NCI-H1417 (cell line): ENCODE measurements around the gene TMEM45A.
"Not testable (repeated sequence)": the region's sequence is repeated elsewhere in the genome, so short reads cannot be mapped to it uniquely, and the experiment has no call there.

Experiments used
- DNase-seq, 3 experiments: peaks; one replicate each; lab custom pipeline; 2025; lab: John Stamatoyannopoulos, UW

TMEM45A gene, protein sequence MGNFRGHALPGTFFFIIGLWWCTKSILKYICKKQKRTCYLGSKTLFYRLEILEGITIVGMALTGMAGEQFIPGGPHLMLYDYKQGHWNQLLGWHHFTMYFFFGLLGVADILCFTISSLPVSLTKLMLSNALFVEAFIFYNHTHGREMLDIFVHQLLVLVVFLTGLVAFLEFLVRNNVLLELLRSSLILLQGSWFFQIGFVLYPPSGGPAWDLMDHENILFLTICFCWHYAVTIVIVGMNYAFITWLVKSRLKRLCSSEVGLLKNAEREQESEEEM

DNA sequence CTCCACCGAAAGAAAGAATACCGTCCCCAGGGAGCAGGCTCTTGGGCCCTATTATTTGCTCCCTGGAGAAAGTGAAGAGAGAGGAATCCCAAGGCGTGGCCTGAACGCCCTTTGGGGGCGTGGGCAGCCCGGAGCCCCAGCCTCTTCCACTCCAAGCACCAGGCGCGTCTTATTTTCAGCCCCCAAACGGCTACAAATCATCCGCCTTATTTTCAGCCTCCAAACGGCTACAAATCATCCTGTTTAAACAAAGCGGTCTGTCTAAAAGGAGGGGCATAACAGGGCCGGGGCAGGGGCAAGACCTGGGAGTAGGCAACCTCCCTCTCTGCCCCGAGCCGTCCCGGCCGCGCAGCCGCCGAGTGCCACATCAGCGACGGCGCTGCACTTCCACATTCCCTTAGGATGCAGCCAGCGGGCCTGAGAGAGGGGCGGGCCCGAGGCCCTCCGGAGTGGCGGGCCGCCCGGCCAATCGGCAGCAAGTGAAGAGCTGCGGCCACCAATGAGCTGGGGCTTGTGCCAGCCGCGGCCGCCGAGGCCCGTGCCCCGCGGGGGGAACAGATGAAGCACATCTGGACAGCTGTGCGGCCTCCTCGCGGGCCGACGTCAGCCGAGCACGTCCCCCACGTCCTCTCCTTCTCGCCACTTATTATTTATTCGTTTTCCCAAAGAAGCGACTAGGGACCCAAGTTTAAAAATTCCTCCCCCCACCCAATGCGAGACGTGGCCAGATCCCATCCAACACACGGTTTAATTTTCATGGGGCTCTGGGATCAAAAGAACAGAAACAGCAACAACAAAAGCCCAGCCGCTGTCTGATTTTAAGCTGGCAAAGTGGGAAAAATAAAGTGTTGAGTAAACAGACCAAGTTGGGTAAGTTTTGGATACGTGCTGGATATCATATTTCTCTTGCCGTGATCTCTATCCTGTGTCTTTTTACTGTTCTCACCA lies at the start of gene TMEM45A:
TSS of gene TMEM45A (plus strand) at position 561 of the 948 bp plus-strand sequence. CDS start 62,593 bp downstream, outside the sequence.
- DNase-seq, result peak; percentile 91 to 96 (median 95)

DNA sequence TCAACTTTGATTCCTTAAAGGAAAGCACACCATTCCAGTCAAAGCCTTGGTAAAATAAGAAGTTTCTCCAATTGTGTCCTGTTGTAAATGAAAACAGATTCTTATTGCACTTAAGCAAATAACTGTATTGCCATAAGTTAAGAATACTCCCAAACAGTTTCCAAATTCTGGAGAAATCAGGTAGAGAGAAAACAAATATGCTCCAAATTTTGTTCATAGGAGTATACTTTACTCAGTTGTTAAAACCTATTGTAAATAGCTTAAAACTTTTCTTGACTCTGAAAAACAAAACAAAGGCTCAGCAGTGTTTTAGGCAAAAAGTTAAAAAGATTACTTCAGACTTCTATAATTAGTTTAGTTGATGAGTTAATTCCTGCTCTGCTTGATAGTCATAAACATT lies 48.7 kb upstream of the TMEM45A start:
- DNase-seq, result no peak

DNA sequence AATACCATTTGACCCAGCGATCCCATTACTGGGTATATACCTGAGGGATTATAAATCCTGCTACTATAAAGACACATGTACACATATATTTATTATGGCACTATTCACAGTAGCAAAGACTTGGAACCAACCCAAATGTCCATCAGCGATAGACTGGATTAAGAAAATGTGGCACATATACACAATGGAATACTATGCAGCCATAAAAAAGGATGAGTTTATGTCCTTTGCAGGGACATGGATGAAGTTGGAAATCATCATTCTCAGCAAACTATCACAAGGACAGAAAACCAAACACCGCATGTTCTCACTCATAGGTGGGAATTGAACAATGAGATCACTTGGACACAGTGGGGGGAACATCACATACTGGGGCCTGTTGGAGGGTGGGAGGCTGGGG lies 45.4 kb upstream of the TMEM45A start:
- DNase-seq, result not testable (repeated sequence)

DNA sequence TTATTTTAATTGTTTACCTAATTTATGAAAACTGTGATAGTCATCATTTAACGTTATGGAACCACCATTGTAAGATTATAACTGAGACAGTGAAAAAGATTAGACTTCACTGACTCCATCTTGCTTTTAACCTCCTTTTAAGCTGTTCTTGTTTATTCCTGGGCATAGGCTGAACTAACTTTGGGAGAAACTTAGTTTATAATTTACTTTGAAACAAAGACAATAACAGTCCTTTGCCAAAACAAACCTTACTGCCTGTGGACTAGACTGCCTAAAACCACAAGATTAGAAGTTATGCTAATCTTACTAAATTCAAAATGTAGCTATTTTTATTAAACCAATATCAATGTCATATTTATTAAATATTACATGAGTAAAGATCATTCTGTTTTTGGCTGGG lies 44.3 kb upstream of the TMEM45A start:
- no peak for DNase-seq

DNA sequence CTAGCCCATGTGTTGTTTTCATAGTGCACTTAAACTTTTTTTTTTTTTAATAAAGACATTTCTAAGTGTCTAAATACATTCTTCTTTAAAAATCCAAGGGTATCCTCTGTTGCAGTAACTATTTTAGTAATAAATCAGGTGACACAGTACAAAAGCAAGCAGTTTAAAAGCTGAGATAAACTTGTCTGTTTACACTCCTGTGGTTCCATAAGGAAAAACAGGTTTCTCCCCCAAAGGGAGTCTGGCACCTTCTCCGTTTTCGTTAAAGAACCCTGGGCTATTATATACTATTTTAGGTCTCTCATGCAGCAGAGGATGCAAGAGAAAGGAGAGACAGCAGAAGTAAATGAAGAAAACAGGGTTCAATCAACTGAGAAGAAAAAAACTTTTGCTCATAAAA lies 43.2 kb upstream of the TMEM45A start:
- no peak for DNase-seq

DNA sequence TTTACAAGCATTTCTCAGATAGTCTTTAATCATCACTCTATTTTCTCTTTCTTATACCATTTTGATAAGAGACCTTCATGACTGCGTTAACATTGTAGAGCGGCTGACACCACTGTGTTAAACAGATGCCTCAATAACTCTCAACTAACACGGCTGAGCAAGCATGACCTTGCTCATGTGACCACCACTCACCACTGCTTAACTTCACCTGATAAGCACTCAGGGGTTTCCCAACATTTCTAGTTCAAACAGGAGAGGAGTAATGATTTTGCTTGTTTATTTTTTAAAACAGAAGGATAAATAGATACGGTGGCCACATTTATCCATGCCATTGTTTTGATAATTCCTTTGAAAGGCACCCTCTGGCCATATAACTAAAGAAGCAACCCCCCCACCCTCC lies 37.7 kb upstream of the TMEM45A start:
- DNase-seq, result peak in 1 of 3 experiments; percentile 23

DNA sequence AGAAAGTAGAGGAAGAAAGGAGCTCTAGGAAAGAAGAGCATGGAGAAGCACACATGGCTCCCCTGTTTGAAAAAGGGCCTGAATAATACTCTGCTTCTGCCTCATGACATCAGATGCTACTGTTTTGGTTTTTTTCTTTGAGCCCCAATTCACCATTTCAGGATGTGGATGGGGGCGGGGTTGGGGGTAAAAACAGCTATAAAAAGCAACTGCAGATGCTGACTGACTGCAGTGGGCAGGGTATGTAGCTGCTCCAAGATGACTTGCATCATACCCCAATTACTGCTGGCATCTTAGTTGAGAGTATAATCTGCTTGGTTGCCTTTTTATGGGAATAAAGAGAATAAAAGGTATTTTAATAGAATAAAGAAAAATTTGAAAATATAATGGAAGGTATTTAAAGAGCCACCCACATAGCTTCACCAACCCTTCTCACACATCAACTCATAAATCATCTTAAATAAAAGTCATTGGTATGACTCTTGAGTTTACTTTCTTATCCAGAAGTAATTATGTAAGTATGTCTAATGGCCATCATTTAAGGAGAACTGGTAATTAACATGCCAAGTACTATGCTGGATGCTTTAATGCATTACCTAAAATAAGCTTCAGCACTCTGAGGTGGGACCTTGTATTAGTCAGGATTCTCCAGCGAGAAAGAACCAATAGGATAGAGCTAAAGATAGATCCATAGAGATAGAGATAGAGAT lies 36.4 kb upstream of the TMEM45A start:
- DNase-seq, result no peak

DNA sequence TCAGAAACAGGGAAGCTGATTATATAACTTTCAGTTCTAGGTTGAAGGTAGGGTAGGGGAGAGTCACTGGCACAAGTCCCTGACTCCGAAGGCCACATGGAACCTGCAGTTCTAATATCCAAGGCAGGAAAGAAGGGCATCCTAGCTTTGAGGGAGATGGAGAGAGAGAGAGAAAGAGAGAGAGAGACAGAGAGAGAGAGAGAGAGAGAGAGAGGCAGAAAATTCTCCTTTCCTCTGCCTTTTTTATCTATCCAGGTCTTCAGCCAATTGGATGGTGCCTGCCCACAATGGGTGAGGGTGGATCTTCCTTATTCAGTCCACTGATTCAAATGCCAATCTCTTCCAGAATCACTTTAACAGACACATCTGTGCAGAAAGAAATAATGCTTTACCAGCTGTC lies 35.7 kb upstream of the TMEM45A start:
- no peak for DNase-seq

DNA sequence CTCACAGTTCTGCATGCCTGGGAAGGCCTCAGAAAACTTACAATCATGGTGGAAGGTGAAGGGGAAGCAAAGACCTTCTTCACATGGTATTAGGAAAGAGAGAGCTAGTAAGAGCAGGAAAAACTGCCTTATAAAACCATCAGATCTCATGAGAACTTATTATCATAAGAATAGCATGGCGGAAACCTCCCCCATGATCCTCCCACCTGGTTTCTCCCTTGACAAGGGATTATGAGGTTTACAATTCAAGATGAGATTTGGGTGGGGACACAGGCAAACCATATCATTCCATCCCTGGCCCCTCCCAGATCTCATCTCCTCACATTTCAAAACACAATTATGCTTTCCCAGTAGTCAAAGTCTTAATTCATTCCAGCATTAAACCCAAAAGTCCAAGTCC lies 34.6 kb upstream of the TMEM45A start:
- no peak for DNase-seq

DNA sequence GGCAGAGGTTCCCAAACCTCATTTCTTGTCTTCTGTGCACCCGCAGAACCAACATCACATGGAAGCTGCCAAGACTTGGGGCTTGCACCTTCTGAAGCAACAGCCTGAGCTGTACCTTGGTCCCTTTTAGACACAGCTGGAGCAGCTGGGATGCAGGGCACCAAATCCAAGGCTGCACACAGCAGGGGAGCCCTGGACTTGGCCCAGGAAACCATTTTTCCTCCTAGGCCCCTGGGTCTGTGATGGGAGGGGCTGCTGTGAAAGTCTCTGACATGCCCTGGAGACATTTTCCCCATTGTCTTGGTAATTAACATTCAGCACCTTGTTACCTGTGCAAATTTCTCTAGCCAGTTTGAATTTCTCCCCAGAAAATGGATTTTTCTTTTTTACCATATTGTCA lies 33.6 kb upstream of the TMEM45A start:
- no peak for DNase-seq

DNA sequence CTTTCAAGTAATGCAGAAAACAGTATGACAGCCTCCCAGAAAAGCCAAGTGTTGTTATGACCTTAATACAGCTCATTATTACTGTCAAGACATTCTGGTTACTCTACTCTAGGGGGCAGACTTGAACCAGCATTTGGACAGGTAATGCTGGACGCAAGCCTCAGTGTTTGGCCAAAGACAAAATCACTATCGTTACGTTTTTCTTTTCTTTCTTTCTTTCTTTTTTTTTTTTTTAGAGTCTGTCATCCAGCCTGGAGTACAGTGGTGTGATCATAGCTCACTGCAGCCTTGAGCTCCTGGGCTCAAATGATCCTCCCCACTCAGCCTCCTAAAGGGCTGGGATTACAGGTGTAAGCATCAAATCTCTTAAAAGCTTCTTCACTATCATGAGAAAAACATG lies 29.4 kb upstream of the TMEM45A start:
- peak; percentile 31 to 77 (median 56) for DNase-seq

DNA sequence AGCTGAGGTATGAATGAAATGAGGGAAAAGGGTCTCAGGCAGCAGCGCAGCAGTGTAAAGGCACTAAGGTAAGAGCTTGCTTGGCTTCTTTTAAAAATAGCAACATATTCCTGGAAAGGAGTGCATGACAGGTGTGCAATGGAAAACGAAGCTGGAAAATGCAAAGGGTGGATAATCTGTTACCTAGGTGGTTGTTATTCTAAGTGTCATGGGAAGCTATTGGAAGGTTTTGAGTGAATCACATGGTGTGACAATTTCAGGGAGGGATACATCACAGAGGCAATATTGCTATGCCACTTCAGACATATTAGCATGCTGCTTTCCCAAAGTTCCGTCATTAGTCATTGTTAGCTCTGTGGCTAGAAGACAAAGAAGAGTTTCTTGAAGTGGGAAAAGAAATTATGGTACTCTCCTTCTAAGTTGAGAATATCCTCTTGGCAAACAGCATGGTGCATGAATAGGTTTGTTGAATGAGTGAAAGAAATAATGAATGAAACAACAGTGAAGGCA lies 28.7 kb upstream of the TMEM45A start:
- peak in 1 of 3 experiments; percentile 15 for DNase-seq

DNA sequence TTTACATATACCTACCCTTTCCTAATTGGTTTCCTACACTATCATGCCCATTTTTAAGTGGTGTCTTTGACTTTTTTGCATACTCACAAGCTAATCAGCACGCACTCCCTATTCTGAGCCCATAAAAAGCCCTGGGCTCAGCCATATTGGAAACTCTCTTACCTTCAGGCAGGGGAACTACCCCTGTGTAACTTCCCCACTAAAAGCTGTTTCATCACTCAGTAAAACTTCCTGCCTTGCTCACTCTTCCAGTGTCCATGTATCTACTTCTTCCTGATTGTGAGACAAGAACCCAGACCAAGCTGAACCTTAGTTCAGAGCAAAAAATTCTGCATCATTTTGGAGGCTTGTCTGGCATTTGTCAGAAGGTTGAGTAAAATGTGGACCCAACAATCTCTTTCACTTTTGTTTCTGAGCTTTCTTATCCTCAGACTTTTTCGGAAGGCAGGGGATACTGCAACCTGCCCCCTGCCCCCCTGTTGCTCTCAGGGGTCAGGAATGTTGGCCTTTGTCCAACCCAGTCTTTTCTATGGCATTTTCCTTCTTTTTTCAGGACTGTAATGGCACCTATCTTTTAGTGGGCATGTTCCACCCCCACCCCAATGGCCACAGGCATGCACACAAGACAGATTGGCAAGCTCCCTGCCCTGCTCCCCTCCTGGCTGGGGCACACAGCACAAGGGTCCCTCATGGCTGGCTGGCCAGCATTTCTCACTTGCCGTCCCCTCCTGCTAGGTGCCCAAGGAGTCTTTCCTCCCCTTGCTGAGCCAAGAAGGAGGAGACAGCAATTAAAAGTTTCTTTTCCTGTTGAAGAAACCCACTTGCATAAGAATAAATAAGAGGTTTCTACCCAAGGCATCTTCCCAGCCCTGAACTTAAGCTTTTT lies 26.3 kb upstream of the TMEM45A start:
- DNase-seq, result no peak

DNA sequence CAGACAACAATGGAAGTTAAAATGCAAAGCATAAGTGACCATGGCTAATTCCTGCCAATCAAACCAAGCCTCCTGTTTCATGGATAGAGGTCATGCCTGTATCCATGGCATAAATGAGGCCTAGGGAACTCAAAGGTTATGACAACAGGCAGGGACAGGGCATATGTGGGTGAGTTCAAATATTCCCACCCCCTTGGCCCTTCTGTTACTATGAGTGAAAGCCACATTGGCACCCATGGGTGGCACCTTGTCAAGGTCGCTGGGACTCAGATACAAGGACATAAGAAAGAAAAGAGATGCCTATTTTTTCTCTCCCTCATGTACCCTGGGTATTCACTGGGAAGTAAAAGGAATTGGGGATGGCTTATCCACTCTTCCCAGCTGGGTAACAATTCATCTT lies 25.3 kb upstream of the TMEM45A start:
- no peak for DNase-seq

DNA sequence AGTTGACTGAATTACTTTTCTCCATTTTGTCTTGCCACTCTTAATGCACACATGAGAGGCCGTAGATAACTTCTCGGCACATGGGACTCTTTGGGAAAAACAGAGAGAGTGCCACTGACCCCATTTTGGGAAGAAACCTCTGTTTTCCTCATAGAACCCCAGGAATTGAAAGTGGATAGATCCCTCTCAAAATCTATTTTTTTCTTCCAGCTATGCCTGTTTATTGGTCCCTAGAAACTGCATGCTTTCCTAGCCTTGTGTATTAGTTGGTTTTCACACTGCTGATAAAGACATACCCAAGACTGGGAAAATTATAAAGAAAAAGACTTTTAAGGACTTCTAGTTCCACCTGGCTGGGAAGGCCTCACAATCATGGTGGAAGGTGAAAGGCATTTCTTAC lies 23.7 kb upstream of the TMEM45A start:
- no peak for DNase-seq

DNA sequence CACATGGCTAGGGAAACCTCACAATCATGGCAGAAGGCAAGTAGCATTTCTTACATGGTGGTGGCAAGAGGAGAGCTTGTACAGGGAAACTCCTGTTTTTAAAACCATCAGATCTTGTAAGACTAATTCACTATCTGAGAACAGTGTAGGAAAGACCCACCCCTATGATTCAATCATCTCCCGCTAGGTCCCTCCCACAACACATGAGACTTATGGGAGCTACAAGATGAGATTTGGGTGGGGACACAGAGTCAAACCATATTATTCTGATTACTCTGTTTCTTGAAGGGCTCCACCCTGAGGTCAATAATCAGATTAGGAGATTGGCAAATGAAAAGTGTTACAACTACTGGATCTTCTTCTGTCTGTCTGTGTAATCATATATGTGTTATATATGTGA lies 21.5 kb upstream of the TMEM45A start:
- DNase-seq, result no peak

DNA sequence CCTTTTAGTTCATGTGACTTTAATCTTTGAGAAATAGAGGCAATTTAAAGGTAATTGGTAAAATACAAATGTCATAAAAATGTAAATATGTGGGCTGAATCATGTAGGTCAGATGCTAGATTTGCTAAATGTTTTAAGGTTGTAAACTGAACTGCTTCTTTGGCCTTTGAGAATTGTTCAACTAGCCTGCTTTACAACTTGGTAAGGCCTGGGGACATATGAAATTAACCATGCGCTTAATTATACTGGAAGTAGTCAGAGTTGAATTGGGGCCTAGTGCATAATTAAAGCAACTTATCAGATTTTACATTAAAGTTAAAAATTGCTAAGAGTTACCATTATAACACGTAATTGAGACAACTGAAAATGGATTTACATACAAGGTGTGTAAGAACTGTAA lies 21.0 kb upstream of the TMEM45A start:
- DNase-seq, result no peak

DNA sequence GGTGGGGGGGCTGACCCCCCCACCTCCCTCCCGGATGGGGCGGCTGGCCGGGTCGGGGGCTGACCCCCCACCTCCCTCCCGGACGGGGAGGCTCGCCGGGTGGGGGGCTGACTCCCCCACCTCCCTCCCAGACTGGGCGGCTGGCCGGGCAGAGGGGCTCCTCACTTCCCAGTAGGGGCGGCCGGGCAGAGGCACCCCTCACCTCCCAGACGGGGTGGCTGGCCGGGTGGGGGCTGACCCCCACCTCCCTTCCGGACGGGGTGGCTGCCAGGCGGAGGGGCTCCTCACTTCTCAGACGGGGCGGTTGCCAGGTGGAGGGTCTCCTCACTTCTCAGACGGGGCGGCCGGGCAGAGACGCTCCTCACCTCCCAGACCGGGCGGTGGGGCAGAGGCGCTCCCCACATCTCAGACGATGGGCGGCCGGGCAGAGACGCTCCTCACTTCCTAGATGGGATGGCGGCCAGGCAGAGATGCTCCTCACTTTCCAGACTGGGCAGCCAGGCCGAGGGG lies 14.5 kb upstream of the TMEM45A start:
- DNase-seq, result not testable (repeated sequence)

DNA sequence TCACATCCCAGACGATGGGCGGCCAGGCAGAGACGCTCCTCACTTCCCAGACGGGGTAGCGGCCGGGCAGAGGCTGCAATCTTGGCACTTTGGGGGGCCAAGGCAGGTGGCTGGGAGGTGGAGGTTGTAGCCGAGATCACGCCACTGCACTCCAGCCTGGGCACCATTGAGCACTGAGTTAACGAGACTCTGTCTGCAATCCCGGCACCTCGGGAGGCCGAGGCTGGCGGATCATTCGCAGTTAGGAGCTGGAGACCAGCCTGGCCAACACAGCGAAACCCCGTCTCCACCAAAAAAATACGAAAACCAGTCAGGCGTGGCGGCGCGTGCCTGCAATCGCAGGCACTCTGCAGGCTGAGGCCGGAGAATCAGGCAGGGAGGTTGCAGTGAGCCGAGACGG lies 13.9 kb upstream of the TMEM45A start:
- not testable (repeated sequence) for DNase-seq

DNA sequence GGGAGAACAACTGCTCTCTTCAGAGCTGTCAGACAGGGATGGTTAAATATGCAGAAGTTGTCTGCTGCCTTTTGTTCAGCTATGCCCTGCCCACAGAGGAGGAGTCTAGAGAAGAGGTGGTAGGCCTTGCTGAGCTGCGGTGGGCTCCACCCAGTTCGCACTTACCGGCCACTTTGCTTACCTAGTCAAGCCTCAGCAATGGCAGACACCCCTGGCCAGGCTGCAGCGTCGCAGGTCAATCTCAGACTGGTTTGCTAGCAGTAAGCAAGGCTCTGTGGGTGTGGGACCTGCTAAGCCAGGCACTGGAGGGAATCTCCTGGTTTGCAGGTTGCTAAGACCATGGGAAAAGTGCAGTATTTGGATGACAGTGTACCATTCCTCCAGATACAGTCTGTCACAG lies 12.3 kb upstream of the TMEM45A start:
- DNase-seq, result no peak

DNA sequence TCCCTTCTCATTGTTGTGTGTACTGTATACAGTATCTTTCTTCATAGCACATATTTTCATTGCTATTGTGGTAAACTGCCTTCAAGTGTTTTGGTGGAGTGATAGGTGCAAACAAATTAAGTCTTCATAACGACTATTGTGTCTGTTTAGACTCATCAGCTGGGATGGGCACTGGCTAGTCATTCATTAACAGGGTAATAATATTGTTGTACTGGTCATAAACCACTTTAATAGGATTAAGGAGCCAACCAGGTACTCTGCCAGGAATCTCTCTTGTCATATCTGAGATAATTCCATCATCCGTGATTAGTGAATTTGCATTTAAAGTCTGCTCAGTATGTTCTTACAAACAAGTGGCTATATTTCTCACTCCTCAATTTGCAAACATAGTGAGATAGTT lies 10.2 kb upstream of the TMEM45A start:
- DNase-seq, result no peak
